Measurements from ENCODE around the gene SMARCB1.
A peak's percentile ranks its signal among the peaks of the same experiment; 100 is the strongest.
"Not testable (repeated sequence)": the region's sequence is repeated elsewhere in the genome, so short reads cannot be mapped to it uniquely, and the experiment has no call there.

The SMARCB1 gene

GRCh38 chr22:23847991-23848864 is 61.5 kb downstream of the SMARCB1 start:
- no peak for DNase-seq

DNA sequence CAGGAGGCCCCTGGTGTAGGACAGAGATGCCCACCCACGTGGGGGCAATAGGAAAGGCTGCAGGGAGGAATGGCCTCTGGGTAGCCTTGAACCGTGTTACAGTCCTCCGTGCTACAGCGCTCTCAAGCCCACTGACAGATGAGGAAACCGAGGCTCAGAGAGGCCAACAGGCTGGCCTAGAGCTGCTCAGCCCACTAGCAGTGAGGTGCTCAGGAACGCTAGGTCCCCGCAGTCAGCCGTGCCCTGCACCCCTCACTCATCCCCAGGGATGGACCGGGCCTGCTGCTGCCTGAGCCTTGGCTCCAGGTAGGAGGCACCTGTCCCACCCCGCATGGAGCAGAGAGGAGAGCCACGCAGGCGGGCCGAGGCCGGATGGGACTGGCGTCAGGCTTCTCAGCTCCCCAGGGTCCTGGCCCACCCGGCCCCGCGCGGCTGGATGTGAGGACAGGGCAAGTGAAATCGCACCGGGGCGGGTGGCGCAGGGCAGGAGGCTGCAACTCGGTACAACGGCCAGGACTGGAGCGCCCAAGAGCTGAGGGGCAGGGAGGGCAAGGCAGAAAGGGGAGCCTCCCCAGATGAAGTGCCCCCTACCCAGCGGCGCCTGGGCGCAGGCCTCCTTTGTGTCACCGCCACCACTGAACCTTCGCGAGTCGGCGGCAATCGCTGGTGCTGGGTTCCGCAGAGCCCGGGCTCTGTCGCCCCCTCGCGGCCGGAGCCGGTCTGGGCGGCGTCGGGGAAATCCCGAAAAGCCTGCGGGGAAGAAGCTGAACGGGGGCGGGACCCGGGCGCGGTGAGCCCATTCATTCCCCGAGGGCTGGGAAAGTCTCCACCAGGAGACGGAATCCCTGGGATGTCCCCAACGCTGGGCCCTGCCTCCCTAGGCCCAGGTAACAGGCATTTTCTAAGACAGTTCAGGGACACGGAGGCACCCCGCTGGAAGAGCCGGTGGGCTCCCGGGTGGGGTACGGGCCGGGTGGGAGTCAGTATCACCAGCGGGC is 62.5 kb downstream of the SMARCB1 start:
- peak; percentile 90 to 92 for DNase-seq

DNA sequence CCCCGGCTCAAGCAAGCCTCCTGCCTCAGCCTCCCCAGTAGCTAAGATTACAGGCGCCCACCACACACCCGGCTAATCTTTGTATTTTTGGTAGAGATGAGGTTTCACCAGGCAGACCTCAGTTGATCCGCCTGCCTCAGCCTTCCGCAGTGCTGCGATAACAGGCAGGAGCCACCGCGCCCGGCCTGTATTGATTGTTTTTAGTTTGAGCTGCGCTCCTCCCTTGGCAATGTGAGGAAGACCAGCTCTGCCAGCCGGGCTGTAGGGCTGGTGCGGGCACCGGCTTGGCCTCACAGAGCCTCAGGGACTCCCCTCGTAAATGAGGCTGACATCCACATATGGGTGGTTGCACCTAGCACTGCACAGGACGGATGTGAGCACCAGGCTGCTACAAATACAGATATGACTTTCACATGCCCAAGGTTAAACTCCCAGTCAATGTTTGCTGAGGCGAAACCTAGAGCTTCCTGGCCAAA is 63.4 kb downstream of the SMARCB1 start:
- no peak for DNase-seq

DNA sequence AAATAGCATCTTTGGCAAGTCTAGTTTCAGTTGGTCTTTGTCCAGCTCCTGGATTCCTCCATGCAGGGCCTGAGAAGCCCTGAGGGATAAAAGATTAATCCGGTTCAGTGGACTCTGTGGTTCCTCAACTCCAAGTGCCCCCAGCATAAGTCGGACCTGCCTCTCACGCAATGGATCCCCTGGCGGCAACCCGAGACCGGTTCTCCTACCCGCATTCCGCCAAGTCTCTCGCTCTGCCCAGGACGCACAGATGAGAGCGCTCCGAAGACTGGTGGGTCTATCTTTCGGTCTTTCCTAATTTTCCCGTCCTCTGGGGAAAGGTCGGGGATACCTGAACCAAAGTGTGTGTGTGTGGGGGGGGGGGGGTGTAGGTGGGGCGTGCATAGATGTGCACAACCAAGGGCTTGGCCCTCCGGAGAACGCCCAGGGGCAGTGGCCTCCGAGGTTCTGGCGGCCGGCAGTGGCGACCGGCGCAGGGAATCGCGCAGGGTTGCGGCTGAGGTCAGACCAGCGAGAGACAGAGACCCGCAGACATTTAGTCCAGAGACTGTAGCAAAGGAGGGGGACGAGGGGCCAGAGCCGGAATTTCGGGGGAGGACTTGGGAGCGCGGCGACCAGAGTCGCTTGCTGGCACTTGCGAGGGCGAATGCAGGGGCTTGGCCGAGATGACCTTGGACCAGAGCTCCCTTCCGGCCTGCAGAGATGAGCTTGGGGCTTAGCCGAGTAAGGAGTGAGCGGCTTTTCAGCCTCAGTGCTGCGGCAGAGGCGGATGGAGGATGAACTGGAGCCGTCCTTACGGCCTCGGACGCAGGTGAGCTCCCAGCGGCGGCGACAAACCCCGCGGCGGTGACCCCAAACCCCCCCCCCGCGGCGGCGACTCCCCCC is 70.2 kb downstream of the SMARCB1 start:
- peak in 1 of 2 donors; percentile 24 for DNase-seq

GRCh38 chr22:23857606-23858483 is 71.1 kb downstream of the SMARCB1 start, which contains the start of gene SLC2A11:
TSS of gene SLC2A11 (plus strand) at chr22:23857875. CDS start at chr22:23858000, 125 bp downstream.
- peak; percentile 93 to 95 for DNase-seq

DNA sequence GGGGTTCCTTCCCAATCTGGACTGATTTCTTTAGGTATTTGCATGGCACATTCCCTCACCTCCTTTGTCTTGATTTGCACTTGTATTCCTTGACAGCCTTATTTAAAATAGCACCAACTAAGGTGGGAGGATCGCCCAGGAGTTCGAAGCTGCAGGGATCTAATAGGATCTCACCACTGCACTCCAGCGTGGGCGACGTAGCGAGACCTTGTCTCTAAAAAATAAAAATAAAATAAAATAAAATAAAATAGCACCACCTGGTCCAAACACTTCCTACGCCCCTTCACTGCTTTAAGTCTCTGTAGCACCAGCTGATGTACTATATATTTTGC is 71.7 kb downstream of the SMARCB1 start:
- DNase-seq = no peak

DNA sequence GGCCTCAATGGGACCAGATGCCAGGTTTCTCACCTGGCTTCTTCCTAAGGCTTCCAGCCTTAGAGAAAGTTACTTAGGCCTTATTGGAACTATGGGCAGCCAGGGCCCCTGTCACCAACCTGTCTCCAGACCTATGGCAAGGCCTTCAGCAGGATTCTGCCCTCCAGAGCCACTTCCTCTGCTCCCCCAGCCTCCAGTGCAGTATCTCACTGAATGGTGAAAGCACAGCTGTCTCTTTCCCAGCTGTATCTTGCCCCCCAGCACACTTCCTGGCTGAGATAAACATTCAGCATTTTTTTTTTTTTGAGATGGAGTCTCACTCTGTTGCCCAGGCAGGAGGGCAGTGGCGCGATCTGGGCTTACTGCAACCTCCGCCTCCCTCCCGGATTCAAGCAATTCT is 72.4 kb downstream of the SMARCB1 start:
- DNase-seq = no peak

DNA sequence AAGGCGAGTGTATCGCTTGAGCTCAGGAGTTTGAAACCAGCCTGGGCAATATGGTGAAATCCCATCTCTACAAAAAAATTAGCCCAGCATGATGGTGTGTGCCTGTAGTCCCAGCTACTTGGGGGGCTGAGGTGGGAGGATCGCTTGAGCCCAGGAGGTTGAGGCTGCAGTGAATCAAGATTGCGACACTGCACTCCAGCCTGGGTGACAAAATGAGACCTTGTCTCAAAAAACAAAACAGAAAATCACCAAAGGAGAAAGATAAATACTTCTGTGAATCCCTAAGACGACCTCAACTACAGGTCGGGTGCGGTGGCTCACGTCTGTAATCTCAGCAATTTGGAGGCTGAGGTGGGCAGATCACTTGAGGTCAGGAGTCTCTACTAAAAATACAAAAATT is 73.4 kb downstream of the SMARCB1 start:
- not testable (repeated sequence) for DNase-seq

DNA sequence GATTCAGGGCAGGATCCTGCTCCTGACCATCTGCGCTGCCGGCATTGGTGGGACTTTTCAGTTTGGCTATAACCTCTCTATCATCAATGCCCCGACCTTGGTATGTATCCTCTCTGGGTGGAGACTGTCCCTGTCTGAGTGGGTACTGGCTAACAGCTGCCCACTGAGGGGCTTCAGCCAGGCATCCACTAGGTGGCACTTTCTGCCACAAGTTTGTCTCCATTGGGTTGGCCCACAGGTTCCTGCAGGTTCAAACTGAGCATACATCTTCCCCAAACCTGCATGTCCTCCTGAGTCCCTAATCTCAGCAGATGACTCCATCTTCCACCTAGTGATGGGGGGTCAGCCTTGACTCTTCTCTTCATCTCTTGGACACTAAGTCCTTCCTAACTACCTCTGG is 75.3 kb downstream of the SMARCB1 start:
- peak; percentile 28 to 31 for DNase-seq

DNA sequence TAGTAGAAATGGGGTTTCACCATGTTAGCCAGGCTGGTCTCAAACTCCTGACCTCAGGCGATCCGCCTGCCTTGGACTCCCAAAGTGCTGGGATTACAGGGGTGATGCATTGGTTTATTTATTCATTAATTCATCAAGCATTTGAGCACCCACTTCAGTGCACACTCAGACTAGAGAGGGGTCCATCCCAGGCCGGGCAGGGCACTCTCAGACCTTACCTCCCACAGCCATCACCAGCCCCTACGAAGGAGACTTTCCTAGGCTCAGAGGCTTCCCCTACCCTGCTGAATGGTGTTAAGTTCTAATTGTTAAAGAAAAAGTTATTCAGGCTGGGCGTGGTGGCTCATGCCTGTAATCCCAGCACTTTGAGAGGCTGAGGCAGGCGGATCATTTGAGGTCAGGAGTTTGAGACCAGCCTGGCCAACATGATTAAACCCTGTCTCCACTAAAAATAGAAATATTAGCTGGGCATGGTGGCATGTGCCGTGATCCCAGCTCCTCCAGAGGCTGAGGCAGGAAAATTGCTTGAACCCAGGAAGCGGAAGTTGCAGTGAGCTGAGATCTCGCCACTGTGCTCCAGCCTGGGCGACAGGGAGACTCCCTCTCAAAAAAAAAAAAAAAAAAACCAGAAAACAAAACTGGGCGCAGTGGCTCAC is 77.9 kb downstream of the SMARCB1 start:
- DNase-seq = not testable (repeated sequence)

DNA sequence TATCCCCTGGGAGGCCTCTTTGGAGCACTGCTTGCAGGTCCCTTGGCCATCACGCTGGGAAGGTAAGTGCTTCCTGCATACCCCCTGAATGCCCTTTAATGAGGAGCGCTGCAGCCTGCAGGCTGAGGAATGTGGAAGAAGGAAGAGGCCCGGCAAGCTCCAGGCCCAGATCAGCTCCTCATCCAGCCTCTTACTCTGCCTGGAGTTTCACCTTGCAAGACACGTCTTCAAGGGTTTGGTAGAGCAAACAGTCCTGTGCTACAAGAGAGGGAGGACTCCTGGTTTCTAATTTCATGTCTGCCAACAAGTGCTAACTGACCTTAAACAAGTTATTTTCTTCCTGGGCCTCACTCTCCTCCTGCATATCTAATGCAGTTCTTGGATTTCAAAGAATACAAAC is 81.8 kb downstream of the SMARCB1 start:
- DNase-seq = no peak

GRCh38 chr22:23874871-23875270 is 88.1 kb downstream of the SMARCB1 start:
- DNase-seq = no peak

- DNase-seq = no peak
Observed at GRCh38 chr22:23875801-23876200, 89.0 kb downstream of the SMARCB1 start.

DNA sequence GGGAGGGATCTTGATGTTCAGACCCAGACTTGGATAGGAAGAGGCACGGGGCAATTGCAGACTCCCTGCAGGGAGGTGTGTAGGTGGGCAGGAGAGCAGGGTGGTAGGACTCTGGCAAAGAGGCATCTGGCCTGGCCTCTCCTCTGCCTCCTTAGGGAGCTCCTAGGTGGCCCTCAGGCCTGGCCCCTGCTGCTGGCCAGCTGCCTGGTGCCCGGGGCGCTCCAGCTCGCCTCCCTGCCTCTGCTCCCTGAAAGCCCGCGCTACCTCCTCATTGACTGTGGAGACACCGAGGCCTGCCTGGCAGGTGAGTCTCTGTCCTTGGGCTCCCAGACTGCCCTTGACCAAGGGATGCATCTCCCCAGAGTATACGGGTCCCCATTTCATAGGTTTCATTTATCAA is 90.8 kb downstream of the SMARCB1 start:
- DNase-seq = no peak

- no peak for DNase-seq
Observed at GRCh38 chr22:23878219-23878618, 91.5 kb downstream of the SMARCB1 start.

GRCh38 chr22:23882370-23882769 is 95.6 kb downstream of the SMARCB1 start:
- no peak for DNase-seq

DNA sequence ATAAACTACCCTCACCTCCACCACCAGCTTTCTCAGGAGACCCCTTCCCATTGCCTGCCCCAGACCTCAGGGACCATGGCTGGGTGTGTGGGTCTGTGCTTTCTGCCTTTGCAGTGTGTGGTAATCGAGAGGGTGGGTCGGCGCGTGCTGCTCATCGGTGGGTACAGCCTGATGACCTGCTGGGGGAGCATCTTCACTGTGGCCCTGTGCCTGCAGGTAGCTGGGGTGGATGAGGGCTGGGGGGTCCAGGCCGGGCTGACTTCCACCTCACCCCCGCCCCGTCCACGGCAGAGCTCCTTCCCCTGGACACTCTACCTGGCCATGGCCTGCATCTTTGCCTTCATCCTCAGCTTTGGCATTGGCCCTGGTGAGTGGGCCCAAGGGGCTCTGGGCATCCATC is 96.9 kb downstream of the SMARCB1 start:
- no peak for DNase-seq

GRCh38 chr22:23884140-23884539 is 97.4 kb downstream of the SMARCB1 start:
- DNase-seq = no peak
